C1 segment of cervical spinal cord (tissue), 14 donors: ENCODE results near the gene UCMA.

Experiments used
- DNase-seq, 14 donors: peaks; one replicate each; lab custom pipeline; 2025; lab: John Stamatoyannopoulos, UW

UCMA gene

DNA sequence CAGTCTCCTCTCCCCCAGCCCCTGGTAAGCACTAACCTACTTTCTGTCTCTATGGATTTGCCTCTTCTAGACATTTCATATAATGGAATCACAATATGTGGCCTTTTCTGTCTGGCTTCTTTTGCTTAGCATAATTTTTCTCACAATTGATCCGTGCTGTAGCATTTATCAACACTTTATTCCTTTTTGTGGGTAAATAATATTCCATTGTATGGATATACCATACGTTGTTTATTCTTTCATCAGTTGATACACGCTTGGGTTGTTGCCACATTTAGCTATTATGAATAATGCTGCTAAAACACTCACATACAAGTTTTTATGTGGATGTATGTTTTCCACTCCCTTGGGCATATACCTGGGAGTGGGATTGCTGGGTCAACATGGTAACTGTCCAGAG, 47.0 kb downstream of the UCMA start:
- no peak for DNase-seq

DNA sequence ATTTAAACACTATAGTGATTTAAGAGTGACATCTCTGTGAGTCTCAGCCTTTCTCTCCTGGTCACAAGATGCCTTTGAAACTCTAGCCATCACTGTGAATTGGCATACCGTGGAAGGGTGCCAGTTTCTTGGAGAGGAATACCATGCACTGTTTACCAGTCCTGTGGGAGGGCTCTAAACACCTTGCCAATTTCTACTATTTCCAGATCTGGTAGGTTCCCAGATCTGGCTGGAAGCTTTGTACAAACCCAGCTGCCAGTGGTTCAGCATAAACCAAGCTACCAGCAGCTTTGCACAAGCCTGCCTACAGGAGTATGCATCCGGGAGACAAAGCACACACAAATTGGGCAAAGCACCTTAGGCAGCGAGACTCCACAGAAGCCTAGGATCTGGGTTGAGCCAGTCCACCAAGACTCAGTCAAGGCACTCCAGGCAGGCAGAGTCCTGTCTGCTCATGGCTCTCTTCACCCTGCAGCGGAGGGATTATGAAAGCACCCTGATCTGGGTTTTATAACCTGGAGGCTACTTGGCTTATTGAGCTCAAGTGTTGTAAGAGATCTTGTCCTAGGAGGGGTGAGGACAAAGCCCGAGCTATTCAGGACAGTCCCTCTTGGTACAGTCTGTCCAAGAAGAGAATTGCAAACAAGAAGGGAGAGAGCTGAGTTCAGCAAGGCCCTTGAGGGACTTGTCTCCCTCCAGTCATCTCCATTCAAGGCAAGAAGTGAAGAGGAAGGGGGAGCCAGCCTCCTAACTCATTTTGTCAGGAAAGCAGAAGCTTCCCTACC, 49.3 kb downstream of the UCMA start:
- DNase-seq: no peak

DNA sequence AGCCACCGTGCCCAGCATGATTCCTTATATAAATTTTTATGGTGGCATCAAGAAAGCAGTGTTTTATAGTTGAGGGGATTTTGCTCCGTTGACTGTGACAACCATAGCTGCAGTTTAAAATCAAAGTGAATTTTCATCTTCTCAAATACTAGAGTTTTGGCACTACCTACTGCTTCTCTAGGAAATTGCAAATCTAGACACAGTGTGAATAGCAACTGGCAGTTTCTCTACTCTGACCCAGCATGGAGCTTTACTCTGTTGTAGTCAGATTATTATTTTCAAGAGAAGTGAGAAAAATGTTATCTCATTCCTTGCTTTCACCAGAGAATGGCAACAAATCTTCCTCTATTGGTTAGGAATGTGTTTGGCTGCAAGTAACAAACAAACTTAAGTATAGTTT, 49.9 kb downstream of the UCMA start:
- no peak for DNase-seq

DNA sequence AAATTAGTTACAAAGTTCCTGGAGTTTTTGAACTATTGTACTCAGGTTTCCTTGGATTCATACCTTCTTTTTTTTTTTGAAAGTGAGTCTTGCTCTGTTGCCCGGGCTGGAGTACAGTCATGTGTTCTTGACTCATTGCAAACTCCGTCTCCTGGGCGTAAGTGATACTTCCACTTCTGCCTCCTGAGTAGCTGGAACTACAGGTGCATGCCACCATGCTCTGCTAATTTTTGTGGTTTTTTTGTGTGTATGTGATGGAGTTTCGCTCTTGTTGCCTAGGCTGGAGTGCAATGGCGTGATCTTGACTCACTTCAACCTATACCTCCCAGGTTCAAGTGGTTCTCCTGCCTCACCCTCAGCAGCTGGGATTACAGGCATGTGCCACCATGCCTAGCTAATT, 50.5 kb downstream of the UCMA start:
- no peak for DNase-seq

DNA sequence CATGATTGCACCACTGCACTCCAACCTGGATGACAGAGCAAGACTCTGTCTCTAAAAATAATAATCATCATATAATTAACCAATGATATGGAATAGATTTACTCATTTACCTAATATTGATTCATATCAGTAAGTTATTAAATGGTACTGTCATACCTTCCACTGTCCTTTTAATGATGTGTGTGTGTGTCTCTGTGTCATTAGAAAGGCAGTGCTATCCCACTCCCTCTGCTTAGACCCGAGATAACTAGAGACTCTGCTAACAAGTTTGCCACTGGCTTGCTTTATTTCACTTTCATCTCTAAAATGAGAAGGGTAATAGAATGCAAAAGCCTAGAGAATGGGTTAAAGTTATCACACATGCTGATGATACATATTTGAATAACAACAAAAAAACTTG, 51.8 kb downstream of the UCMA start:
- DNase-seq: no peak

DNA sequence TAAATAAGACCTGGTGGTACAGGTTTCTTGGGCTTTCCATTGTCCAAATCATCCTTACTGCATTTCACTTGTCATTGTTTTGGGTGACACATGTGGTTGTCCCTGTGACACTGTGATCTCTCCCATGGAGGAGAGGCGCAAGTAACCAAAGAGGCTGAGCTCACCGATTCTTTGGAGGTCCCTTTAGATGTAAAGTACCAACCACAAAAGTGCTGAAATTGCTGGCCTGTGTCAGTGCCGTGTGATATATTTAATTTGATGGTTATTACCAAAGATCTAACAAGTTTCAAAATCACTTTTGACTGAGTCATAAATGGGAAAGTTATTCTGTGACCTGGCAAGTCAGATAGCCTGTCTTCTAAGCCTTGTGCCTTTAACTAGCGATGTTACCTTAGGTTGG, 53.4 kb downstream of the UCMA start:
- DNase-seq: no peak

DNA sequence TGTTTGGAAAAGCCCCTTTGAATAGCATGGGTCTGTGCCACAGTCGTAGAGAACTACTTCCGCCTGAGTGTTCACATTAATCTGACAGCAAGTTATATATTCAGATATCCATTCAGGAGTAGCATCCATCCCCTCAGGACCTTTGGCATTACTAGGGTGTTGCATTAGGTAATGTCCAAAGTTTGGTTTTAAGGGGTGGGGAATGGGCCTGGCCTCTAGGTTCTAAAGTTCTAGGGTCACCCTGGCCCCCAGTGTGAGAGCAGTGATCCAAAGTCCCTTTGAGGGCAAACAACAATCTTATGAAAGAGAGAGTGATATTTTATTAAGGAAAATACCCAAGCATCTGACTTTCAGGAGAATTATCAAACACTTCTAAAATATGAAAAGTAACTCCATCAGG, 60.6 kb downstream of the UCMA start:
- no peak for DNase-seq
